ENCODE results near the gene CALML6.

DNA sequence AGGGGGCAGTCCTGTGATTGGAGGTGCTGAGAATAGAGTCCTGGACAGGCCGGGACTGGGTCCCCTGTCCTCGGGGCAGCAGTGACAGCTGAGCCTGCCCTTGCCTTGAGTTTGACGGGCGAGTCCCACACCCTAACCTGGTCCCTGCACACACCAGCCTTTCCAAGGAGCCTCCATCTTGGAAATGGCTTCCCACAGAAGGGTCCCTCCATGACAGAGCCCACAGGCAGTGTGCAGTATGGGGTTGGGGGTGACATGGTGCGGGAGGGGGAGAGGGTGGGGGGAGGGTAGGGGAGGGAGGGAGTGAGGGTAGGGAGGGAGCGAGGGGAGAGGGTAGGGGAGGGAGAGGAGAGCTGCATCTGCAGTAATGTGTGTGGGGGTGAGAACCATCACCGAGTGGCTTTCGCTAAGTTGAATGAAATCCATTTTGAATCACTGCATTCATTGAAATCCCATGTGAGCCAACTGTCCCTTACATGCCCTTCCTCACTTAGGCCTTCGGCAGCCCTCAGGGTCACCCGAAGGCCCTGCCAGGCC lies 14.1 kb downstream of the CALML6 start:
- TF ChIP-seq POLR2AphosphoS5 (IDR thresholded peaks at IDR 0.05; ENCODE audit: low read depth, low read length) (no peak), CTCF (IDR thresholded peaks at IDR 0.05) (no peak), SIN3A (IDR thresholded peaks at IDR 0.05; ENCODE audit: borderline replicate concordance, insufficient read depth, low read depth, low read length) (no peak), REST (IDR thresholded peaks at IDR 0.05; ENCODE audit: insufficient read depth in 1 of 2, low read depth in 2 of 2, low read length in 1 of 2) (no peak), TCF7L2 (IDR thresholded peaks at IDR 0.05; ENCODE audit: low read depth, low read length) (no peak)
